CD8-positive, alpha-beta memory T cell (primary cell): Measurements from ENCODE around the gene ZNF516. TPM values are rescaled to one million over a fixed set of nuclear protein-coding genes. Genes with fewer than 3 reads are reported as not detected.

Experiments used
- CTCF ChIA-PET: fragments of 350-600 bp; sonication (Branson Sonifier 250); formaldehyde crosslinking; loops from one replicate; lab custom pipeline; 2021; ENCODE audit warnings: antibody characterized with exemption; lab: Charles Lee
- POLR2A ChIA-PET: fragments of 350-600 bp; sonication (Branson Sonifier 250); formaldehyde crosslinking; loops from one replicate; lab custom pipeline; 2021; ENCODE audit warnings: antibody characterized with exemption; lab: Charles Lee
- DNase-seq, 5 donors: peaks; one replicate each; pipeline versions ENCODE4 v3.0.0 to v3.0.0-alpha.2; 2020 to 2022; ENCODE audit warnings: mixed read lengths in 1 of 5
- H3K27ac ChIP-seq: one replicate; pipeline ENCODE4 v1.7.0; 2013; ENCODE audit warnings: low read depth, mild to moderate bottlenecking, low read length, moderate library complexity
- H3K27me3 ChIP-seq: 2 replicates; pipeline ENCODE4 v1.7.0; 2013; ENCODE audit warnings: low read length, mild to moderate bottlenecking; ENCODE audit not compliant: insufficient read depth, poor library complexity, severe bottlenecking
- H3K36me3 ChIP-seq: 2 replicates; pipeline ENCODE4 v1.7.0; 2013; ENCODE audit warnings: mild to moderate bottlenecking, low read length, moderate library complexity; ENCODE audit not compliant: insufficient read depth
- H3K4me1 ChIP-seq: 2 replicates; pipeline ENCODE4 v1.7.0; 2013; ENCODE audit warnings: mild to moderate bottlenecking, low read length, moderate library complexity; ENCODE audit not compliant: insufficient read depth
- H3K4me3 ChIP-seq: 2 replicates; pipeline ENCODE4 v1.7.0; 2013; ENCODE audit warnings: mild to moderate bottlenecking, low read length
- H3K9me3 ChIP-seq: 2 replicates; pipeline ENCODE4 v1.7.0; 2013; ENCODE audit warnings: mild to moderate bottlenecking, low read length
- H3K27ac Mint-ChIP-seq, 8 donors: one replicate each; pipeline ENCODE4 v1.8.0; 2020 to 2021; ENCODE audit warnings: mixed read lengths in 8 of 8, mild to moderate bottlenecking in 6 of 8, inconsistent platforms in 3 of 8, moderate library complexity in 3 of 8
- H3K27me3 Mint-ChIP-seq, 2 donors: one replicate each; pipeline ENCODE4 v1.8.0; 2020 to 2021; ENCODE audit warnings: mixed read lengths in 2 of 2, mild to moderate bottlenecking in 1 of 2, moderate library complexity in 1 of 2
- H3K36me3 Mint-ChIP-seq, 3 donors: one replicate each; pipeline ENCODE4 v1.8.0; 2020 to 2021; ENCODE audit warnings: mixed read lengths in 3 of 3, inconsistent platforms in 1 of 3, mild to moderate bottlenecking in 1 of 3
- H3K4me1 Mint-ChIP-seq, 3 donors: one replicate each; pipeline ENCODE4 v1.8.0; 2020 to 2021; ENCODE audit warnings: mixed read lengths in 3 of 3, inconsistent platforms in 1 of 3, mild to moderate bottlenecking in 1 of 3
- H3K4me3 Mint-ChIP-seq, 7 donors: one replicate each; pipeline ENCODE4 v1.8.0; 2020 to 2021; ENCODE audit warnings: mixed read lengths in 7 of 7, mild to moderate bottlenecking in 6 of 7, moderate library complexity in 4 of 7, inconsistent platforms in 2 of 7
- H3K9me3 Mint-ChIP-seq, 5 donors: one replicate each; pipeline ENCODE4 v1.8.0; 2020 to 2022; ENCODE audit warnings: mixed read lengths in 5 of 5, mild to moderate bottlenecking in 3 of 5, moderate library complexity in 2 of 5, inconsistent platforms in 1 of 5
- polyA plus RNA-seq: library from polyadenylated mRNA; unstranded; fragments of 300-500 nt; fragmentation: Illumina TruSeq; gene quantifications from one replicate; pipeline ENCODE4 v1.2.3, GENCODE V29; 2021
- total RNA-seq, 2 experiments: library from RNA; stranded (reverse); gene quantifications; one replicate each; pipeline ENCODE4 v1.2.3, GENCODE V29; 2021

Gene ZNF516
- total and polyA plus RNA-seq, 3 experiments from 2014 or later, result 1.3 to 1.9 (median 1.6) TPM

GRCh38 chr18:76384861-76385680 lies 110.0 kb downstream of the ZNF516 start:
- Histone ChIP-seq H3K27ac (no peak overlapping the region), H3K36me3 (no peaks in the 10 kb centered on the region), H3K4me1 (peaks cover 25% of the 10 kb centered on the region), H3K9me3 (no peaks in the 10 kb centered on the region), H3K4me3 (no peak overlapping the region), H3K27me3 (no peaks in the 10 kb centered on the region)
- Mint-ChIP-seq H3K27ac (no peak overlapping the region), H3K4me1 (peaks cover 15 to 23% (median 22%) of the 10 kb centered on the region in 3 donors), H3K4me3 (no peak overlapping the region), H3K27me3 (peaks cover 6 to 13% of the 10 kb centered on the region in 2 donors), H3K36me3 (peaks cover 0 to 1% (median 0%) of the 10 kb centered on the region in 3 donors), H3K9me3 (no peaks in the 10 kb centered on the region)
- CTCF ChIA-PET, result no interaction called here
- no peak for DNase-seq
- POLR2A ChIA-PET, result no interaction called here

DNA sequence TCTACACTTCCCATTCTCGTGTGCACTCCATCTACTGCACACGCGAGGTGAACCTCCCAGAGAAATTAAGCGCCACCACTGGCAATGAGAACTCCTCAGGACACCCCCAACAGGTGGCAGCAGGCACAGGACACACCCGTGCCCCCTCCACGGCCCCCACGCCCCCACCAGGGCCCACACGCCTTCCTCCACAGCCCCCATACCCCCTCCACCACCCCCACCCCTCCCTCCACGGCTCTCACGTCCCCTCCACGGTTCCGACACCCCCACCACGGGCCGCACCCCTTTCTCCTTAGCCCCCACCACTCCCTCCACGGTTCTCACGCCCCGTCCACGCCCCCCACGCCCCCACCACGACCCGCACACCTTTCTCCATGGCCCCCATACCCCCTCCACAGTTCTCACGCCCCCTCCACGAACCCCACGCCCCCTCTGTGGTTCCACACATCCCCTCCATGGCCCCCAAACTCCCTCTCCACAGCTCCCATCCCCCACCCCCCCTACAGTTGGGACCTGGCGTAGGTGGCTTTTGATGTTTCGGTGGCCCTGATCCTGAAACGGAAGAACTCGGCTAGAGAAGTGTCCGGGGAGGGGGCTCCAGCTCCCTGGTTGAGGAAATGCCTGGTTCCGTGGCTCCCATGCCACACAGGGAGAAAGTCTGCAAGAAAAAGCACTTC lies 110.8 kb downstream of the ZNF516 start:
- Mint-ChIP-seq H3K4me3 (no peak overlapping the region), H3K4me1 (peaks cover 15 to 21% (median 21%) of the 10 kb centered on the region in 3 donors), H3K27ac (no peak overlapping the region), H3K27me3 (peaks cover 11 to 12% of the 10 kb centered on the region in 2 donors), H3K9me3 (no peaks in the 10 kb centered on the region), H3K36me3 (peaks cover 0 to 1% (median 0%) of the 10 kb centered on the region in 3 donors)
- Histone ChIP-seq H3K36me3 (no peaks in the 10 kb centered on the region), H3K9me3 (no peaks in the 10 kb centered on the region), H3K4me1 (peaks cover 21% of the 10 kb centered on the region), H3K4me3 (no peak overlapping the region), H3K27me3 (no peaks in the 10 kb centered on the region), H3K27ac (no peak overlapping the region)
- POLR2A ChIA-PET, result no interaction called here
- CTCF ChIA-PET, result no interaction called here
- DNase-seq, result no peak

- Mint-ChIP-seq H3K4me1 (peaks cover 15 to 19% (median 19%) of the 10 kb centered on the region in 3 donors), H3K36me3 (no peaks in the 10 kb centered on the region), H3K4me3 (peak overlapping the region in 1 of 7 donors; percentile 36), H3K27me3 (peaks cover 11 to 12% of the 10 kb centered on the region in 2 donors), H3K9me3 (no peaks in the 10 kb centered on the region), H3K27ac (no peak overlapping the region)
- ChIA-PET CTCF (no interaction called here), POLR2A (no interaction called here)
- Histone ChIP-seq H3K27me3 (no peaks in the 10 kb centered on the region), H3K4me3 (no peak overlapping the region), H3K4me1 (peaks cover 21% of the 10 kb centered on the region), H3K27ac (no peak overlapping the region), H3K36me3 (no peaks in the 10 kb centered on the region), H3K9me3 (no peaks in the 10 kb centered on the region)
- DNase-seq, result no peak
These were observed 111.4 kb downstream of the ZNF516 start for GRCh38 chr18:76383636-76384035.

DNA sequence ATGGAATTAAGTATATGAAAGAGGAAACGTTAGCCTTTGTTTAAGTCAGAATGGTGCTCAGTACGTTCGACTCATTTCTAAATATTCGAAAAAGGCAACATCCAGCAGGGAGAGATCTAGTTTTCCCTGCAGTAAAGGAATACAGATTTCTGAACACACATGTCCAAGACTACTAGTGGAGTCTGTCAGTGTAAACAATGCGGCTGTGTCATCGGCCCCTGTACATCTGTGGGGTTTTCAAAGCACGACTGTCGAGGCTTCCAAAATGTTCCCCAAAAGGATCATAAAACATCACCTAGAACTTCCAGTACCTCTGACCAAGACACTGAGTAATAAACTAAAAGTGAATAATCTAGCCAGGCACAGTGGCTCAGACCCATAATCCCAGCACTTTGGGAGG lies 112.8 kb downstream of the ZNF516 start:
- ChIA-PET POLR2A (no interaction called here), CTCF (no interaction called here)
- Mint-ChIP-seq H3K27ac (no peak overlapping the region), H3K4me1 (peaks cover 15% of the 10 kb centered on the region in 3 donors), H3K4me3 (no peak overlapping the region), H3K27me3 (peaks cover 11 to 12% of the 10 kb centered on the region in 2 donors), H3K36me3 (no peaks in the 10 kb centered on the region), H3K9me3 (no peaks in the 10 kb centered on the region)
- no peaks in the 10 kb centered on the region for H3K27me3 ChIP-seq
- no peaks in the 10 kb centered on the region for H3K9me3 ChIP-seq
- no peak overlapping the region for H3K27ac ChIP-seq
- peaks cover 19% of the 10 kb centered on the region for H3K4me1 ChIP-seq
- H3K4me3 ChIP-seq, result no peak overlapping the region
- no peaks in the 10 kb centered on the region for H3K36me3 ChIP-seq
- DNase-seq, result no peak

- Histone ChIP-seq H3K36me3 (no peaks in the 10 kb centered on the region), H3K4me3 (no peak overlapping the region), H3K9me3 (no peaks in the 10 kb centered on the region), H3K27me3 (no peaks in the 10 kb centered on the region), H3K27ac (no peak overlapping the region), H3K4me1 (peaks cover 19% of the 10 kb centered on the region)
- peaks cover 7 to 13% (median 8%) of the 10 kb centered on the region in 3 donors for H3K4me1 Mint-ChIP-seq
- CTCF ChIA-PET, result no interaction called here
- no peaks in the 10 kb centered on the region for H3K36me3 Mint-ChIP-seq
- POLR2A ChIA-PET, result no interaction called here
- H3K27ac Mint-ChIP-seq, result no peak overlapping the region
- DNase-seq, result no peak
- H3K27me3 Mint-ChIP-seq, result peaks cover 2 to 7% of the 10 kb centered on the region in 2 donors
- no peak overlapping the region for H3K4me3 Mint-ChIP-seq
- no peaks in the 10 kb centered on the region for H3K9me3 Mint-ChIP-seq
These were observed 114.1 kb downstream of the ZNF516 start for GRCh38 chr18:76380791-76381405.

DNA sequence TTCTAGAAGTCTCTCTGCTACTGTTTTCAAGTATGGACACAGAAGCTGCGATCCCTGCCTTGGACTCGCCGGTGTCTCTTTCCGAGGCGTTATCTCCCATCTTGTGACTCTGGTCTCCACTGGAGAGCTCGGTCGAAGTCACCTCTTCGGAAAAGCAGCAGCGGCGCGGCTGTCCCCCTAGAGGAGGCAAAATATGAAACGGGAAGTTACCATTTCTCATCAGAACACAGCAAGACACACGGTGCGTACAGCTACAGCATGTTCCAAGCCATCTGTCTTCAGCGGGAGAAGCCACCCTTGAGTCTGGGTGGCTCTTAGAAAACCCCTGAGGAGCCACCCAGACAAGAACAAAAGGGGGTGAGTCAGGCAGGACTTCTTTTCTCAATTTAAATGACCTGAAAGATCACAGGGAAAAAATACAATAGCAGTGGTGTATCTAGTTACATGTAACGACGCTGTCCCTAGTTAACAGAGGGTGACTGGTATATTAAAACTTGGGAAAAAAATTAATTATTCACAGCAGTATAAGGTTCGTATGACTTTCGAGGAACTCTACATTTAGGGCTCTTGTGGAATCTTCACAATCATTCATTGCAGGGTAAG lies 114.8 kb downstream of the ZNF516 start:
- H3K27me3 Mint-ChIP-seq, result peaks cover 0 to 7% of the 10 kb centered on the region in 2 donors
- peaks cover 11 to 18% (median 12%) of the 10 kb centered on the region in 3 donors for H3K4me1 Mint-ChIP-seq
- H3K27ac ChIP-seq, result no peak overlapping the region
- CTCF ChIA-PET, result no interaction called here
- no peaks in the 10 kb centered on the region for H3K9me3 Mint-ChIP-seq
- no peaks in the 10 kb centered on the region for H3K27me3 ChIP-seq
- no peak overlapping the region for H3K4me3 Mint-ChIP-seq
- H3K36me3 Mint-ChIP-seq, result no peaks in the 10 kb centered on the region
- H3K27ac Mint-ChIP-seq, result peak overlapping the region in 1 of 8 donors; percentile 33
- POLR2A ChIA-PET, result no interaction called here
- H3K4me1 ChIP-seq, result peaks cover 22% of the 10 kb centered on the region
- H3K36me3 ChIP-seq, result no peaks in the 10 kb centered on the region
- no peaks in the 10 kb centered on the region for H3K9me3 ChIP-seq
- H3K4me3 ChIP-seq, result no peak overlapping the region
- no peak for DNase-seq

DNA sequence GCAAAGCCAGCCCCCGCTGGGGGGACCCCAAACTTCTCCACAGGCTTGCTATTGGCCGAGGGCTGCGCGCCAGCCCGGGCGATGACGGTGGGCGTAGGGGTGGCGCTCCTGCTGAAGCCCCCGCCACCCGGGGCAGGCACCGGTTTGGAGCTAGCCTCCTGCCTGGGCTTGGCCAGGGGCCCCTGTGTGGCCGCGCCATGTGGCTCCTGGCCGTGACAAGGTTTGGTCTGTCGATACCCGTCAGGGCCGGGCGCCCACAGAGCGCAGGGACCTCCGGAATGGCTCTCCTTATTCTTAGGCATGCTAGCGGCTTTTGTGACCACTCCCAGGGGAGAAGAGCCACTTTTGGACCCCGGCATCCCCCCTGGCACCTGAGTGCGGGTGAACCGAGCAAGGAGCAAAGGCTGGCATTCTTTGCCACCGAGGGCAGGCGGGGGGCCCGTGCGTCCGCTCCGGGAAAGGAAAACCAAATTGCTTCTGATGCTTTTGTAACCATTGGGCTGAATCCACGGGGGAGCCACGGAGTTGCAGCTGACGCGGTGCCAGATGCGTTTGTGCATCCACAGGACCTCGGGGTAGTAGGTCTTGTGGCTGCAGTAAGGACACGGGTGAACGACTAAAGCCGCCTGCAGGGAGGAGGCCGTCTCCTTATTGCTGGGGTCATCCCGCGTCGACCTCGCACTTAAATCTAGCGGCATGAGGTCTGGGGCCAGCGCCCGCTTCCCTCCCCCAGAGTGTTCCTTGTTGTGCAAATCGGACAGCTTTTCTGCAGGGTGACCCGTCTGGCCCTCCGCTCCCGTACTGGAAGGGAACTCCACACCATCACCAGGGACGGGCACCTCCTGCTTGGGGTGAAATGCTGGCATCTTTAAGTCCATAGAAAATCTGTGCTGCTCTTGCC lies 115.6 kb downstream of the ZNF516 start:
- no peaks in the 10 kb centered on the region for H3K9me3 ChIP-seq
- no peaks in the 10 kb centered on the region for H3K36me3 ChIP-seq
- no peaks in the 10 kb centered on the region for H3K27me3 ChIP-seq
- H3K4me1 ChIP-seq, result peaks cover 30% of the 10 kb centered on the region
- Mint-ChIP-seq H3K27me3 (peaks cover 0 to 5% of the 10 kb centered on the region in 2 donors), H3K4me3 (no peak overlapping the region), H3K36me3 (no peaks in the 10 kb centered on the region), H3K27ac (no peak overlapping the region), H3K9me3 (no peaks in the 10 kb centered on the region), H3K4me1 (peaks cover 19 to 25% (median 19%) of the 10 kb centered on the region in 3 donors)
- ChIA-PET POLR2A (no interaction called here), CTCF (no interaction called here)
- H3K27ac ChIP-seq, result no peak overlapping the region
- no peak for DNase-seq
- no peak overlapping the region for H3K4me3 ChIP-seq
